A549 (cell line): Measurements from ENCODE around the gene CMA1.

Experiments
- CTCF ChIP-seq: fragments of >200 bp; sonication (Bioruptor Twin); formaldehyde crosslinking; IDR thresholded peaks from 3 replicates; pipeline ENCODE4 v1.5.1; 2016
- FOSL2 ChIP-seq, 2 experiments: fragments of 450-650 bp in 1 of 2; fragments of >200 bp in 1 of 2; sonication (Bioruptor Twin) in 1 of 2; formaldehyde crosslinking; IDR thresholded peaks; 2 replicates each; pipeline versions ENCODE4 v1.5.0 to v1.6.1; 2016 to 2020; ENCODE audit warnings: mild to moderate bottlenecking in 1 of 2, moderate library complexity in 1 of 2
- MAFK ChIP-seq: fragments of 450-650 bp; IDR thresholded peaks from 2 replicates; pipeline ENCODE4 v1.6.1; 2014; ENCODE audit not compliant: partially characterized antibody
- MAZ ChIP-seq: fragments of 150-350 bp; IDR thresholded peaks from 2 replicates; pipeline ENCODE4 v1.6.1; 2014; ENCODE audit warnings: antibody characterized with exemption, low read depth, low read length, borderline replicate concordance
- POLR2A ChIP-seq: IDR thresholded peaks from 2 replicates; pipeline ENCODE4 v1.6.1; 2012; ENCODE audit warnings: mild to moderate bottlenecking, low read length

GRCh38 chr14:24458736-24459135, 49.3 kb downstream of the CMA1 start:
- TF ChIP-seq MAZ: no peak
- TF ChIP-seq POLR2A: no peak
- no peak for TF ChIP-seq CTCF
- no peak for TF ChIP-seq FOSL2 (IDR thresholded peaks at IDR 0.05)
- no peak for TF ChIP-seq FOSL2 (CRISPR knock-in tag; IDR thresholded peaks at IDR 0.05)
- TF ChIP-seq MAFK: no peak
